IPS-18c (cell line): Measurements from ENCODE around the gene CAMK2A.
"Not testable (repeated sequence)": the region's sequence is repeated elsewhere in the genome, so short reads cannot be mapped to it uniquely, and the experiment has no call there.

Experiments
- H3K4me3 ChIP-seq: 2 replicates; pipeline ENCODE4 v1.7.0; 2013; ENCODE audit warnings: low read depth, mild to moderate bottlenecking, low read length, moderate library complexity; ENCODE audit not compliant: insufficient read depth
- H3K9me3 ChIP-seq: one replicate; pipeline ENCODE4 v1.6.1; 2013; ENCODE audit warnings: mild to moderate bottlenecking, low read length, moderate library complexity; ENCODE audit not compliant: control insufficient read depth, insufficient read depth

CAMK2A gene

DNA sequence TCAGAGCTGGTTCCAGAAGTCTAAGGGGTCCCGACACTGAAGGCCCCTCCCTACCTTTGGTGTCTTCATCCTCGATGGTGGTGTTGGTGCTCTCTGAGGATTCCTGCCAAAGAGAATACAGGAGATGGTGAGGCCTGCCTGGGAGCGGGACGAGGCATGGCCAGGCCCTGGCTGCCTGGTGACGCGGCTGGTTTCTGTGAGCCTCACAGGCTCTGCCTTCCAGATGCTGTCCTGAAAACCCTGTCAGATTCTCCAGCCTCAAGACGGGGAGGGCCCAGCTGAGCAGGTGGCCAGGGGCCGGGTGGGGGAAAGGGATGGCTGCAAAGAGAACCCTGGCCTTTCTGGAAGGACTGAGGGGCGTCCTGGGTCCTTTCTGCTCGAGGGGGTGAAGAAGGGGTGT, 50.9 kb downstream of the CAMK2A start:
- H3K4me3 ChIP-seq: no peak overlapping the region
- no peaks in the 10 kb centered on the region for H3K9me3 ChIP-seq

DNA sequence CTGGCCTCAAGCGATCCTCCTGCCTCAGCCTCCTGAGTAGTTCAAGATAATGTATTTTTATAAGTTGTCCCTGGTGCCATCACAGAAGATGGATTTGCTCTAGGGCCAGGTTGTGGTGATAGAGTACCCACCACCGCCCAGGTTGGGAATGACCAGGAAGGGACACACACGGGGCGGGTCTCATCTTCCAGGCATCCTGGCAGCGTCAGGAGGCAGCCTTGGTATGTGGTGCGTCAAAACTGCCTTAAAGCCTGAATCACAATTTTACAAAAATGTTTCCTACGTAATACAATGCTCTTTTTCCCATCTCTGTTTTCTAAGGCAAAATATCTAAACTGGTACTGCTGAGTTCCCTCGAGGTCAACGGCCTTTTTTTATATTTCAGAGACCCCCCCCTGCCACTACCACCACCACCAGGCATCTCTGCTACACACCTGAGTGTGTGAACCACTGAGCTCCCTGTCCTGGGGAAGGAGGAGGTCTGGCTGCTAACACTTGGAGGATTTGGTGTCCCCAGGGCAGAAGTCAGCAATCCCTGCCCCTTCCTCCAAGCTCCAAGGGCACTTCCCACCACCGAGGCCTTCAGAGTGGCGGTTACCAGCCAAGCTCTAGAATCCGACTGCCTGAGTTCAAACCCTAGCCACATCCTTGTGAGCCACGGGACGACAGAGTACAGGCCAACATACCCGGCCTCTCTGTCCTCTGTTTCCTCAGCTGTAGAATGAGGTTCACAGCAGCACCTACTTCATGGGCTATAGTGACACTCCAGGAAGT, 52.4 kb downstream of the CAMK2A start:
- Histone ChIP-seq H3K4me3 (no peak overlapping the region), H3K9me3 (no peaks in the 10 kb centered on the region)

DNA sequence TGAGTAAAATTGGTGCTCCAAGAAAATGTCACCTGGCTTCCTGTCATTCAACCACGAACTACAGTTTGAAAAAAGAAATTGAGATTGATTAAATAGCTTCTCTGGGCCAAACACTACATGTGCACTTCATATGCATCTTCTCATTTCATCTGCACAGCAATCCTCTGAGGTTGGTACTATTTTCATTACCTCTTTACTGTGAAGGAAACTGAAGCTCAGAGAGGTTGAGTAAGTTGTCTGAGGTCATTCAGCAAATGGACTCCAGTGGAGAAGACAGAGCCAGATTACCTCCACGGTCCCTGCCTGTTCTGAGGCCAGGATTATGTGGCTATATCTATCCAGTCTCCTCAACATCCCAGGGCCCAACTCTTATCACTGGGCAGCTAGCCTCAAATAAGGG, 53.3 kb downstream of the CAMK2A start:
- H3K9me3 ChIP-seq: no peaks in the 10 kb centered on the region
- H3K4me3 ChIP-seq: no peak overlapping the region

DNA sequence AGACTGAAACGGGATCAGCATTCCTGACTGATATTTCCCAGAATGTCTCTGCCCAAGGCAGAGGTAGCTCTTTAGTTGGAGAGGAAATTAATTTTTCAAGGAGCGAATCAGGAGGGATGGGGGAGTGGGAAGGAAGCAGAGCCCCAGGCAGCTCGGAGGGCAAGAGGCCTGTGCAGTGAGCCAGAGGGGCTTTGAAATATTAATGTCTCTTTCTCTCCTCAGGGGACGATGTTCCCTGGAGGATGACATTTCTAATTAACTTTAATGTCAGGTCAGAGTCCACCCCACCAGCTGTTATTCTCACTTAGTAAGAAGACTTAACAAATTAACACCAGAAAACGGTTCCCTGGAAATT, 54.1 kb downstream of the CAMK2A start:
- Histone ChIP-seq H3K4me3 (no peak overlapping the region), H3K9me3 (no peaks in the 10 kb centered on the region)

DNA sequence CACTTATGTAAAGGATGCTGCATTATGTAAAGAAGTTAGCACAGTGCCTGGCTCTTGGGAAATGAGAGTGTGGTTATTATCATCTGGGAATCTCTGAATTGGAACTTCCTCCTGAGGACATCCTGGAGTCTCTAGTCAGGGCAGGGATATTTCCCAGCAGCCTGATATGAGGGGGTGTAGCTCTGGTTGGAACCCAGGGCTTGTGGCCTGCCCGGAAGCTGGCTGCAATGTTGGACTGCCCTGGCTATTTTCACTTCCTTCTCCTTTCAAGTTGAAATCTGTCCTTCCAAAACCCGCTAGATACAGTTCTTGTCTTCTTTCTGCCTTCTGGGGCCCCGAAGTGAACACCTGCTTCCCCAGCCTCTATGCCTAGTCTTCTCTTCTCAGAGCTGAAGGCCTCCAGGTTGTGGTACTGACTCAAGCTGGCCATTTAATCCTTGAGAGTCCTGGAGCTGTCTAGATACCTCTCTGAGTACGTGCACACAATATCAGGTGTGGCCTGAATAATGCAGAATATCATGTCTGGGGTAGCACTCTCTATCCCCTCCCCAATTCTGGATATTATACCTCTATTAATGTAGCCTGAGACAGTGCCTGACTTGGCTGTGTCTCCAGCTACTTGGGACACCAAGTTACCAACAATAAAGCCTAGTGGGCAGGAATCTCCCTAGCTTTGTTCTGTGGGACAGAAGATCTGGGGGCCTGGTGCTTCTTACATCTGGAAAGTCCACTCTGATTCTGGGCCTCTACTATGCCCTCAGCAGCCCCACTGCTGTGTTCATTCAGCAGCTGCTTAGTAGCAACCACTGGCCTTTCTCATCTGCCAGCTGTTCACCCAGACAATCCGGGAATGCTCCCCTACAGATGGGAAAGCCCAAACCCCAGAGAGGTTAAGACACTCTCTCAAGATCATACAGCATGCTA, 54.7 kb downstream of the CAMK2A start:
- H3K9me3 ChIP-seq: no peaks in the 10 kb centered on the region
- no peak overlapping the region for H3K4me3 ChIP-seq

DNA sequence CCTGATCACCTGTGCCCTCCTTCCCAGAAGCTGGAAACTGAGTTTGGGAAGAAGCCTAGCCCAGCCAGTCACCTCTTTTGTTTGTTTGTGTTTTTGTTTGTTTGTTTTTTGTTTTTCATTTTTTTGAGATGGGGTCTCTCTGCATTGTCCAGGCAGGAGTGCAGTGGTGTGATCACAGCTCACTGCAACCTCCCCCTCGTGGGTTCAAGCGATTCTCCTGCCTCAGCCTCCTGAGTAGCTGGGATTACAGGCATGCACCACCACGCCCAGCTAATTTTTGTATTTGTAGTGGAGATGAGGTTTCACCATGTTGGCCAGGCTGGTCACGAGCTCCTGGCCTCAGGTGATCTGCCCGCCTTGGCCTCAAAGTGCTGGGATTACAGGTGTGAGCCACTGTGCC, 55.9 kb downstream of the CAMK2A start:
- not testable (repeated sequence) for H3K4me3 ChIP-seq, H3K9me3 ChIP-seq

DNA sequence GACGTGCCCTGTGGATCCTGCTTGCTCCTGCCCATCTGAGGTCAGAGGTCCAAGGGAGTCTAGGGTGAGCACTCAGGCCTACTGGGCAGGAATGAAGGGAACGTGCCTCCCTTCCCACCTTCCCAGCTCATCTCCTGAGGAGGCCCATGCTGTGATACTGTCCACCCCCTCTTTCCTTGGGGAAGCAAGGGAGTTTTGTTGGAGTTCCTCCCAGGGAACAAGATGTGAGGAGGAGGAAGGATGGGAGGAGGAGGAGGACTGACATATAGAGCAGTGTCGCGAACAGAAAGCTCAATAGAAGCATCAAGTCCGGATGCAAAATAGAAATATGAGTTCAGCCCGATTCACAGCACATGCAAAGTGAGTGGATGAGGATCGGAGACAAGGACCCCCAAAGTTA, 58.7 kb downstream of the CAMK2A start:
- no peak overlapping the region for H3K4me3 ChIP-seq
- no peaks in the 10 kb centered on the region for H3K9me3 ChIP-seq

DNA sequence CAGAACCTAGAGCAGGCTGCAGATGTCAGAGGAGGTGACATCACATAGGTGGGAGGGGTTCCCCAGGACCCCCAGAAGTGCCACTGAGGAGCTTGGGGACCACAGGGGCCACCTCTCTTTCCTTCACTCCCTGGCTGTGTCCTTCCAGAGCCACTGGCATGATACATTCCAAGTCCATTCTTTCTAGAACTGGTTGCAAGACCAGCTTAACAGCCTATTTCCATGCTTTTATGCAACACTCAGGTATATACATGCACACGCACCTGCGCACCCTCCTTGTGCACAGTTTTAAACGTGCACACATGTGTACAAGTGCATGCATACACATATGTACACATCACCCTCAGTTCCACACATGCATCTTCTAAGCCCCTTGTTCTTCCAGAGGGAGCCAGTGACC, 60.0 kb downstream of the CAMK2A start:
- H3K4me3 ChIP-seq: no peak overlapping the region
- no peaks in the 10 kb centered on the region for H3K9me3 ChIP-seq

DNA sequence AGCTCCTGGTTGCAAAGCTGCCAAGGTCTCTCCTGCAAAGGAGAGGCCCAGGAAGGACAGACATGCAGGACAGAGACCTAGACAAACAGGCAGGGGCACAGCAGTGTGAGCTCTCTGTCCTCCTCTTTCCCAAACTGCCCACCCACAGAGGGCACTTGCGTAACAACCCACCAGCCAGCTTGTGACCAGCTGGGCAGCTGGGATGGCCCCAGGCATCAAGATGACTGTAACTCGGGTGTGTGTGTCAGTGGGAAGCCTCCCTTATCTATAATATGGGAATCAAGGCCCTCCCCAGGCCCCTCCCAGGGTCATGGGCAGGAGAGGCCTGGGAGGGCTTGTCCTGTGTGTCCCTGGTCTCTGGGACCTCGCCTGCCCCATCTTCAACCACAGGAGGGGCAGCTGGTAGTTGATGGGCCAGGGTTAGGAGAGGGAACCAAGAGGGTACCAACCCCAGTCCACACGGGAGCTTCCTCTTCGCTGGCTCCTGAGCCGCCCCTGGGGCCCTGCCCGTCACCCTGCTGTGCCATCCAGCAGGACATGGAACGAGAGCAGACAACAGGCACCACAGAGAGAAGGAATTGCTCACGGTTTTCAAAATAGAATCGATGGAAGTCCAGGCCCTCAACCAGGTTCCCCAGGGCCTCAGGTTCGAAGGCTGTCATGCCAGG, 61.8 kb downstream of the CAMK2A start:
- Histone ChIP-seq H3K4me3 (no peak overlapping the region), H3K9me3 (no peaks in the 10 kb centered on the region)

DNA sequence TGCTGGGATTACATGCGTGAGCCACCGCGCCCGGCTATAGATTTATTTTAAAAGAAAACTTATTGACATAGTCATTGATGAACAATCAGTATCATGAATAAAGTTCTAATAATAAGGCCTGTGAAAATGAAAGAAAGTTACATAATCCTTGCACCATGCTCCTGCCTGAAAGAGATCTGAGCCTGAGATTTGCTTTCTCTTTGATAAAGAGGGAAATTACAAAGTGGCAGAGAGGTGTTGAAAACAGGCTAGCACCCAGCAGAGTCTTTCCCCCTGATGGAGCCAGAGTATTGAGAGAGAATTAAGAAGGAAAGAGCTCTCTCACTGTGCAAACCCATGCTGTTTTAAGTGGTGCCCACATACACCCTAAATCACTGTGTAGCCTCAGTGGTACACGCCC, 62.5 kb downstream of the CAMK2A start:
- H3K4me3 ChIP-seq: no peak overlapping the region
- H3K9me3 ChIP-seq: no peaks in the 10 kb centered on the region

DNA sequence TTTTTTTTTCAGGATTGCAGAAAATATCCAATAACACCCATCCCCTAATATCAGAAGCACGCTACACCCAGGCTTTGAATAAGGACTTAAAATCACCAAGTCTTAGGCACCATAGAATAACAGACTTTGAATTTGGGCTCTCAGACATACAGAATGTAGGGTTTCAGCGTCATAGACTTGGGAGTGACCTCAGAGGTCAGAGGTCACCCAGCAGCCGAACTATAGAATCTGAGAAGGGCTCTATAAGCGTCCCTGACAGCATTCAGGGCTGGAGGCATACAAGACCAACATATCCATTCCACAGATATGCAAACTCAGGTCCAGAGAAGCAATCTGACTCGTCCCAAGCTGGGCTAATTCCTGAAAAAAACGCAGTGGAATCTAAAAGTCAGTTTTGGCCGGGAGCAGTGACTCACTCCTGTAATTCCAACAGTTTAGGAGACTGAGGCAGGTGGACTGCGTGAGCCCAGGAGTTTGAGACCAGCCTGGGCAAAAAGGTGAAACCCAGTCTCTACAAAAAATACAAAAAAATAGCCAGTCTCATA, 65.0 kb downstream of the CAMK2A start:
- no peaks in the 10 kb centered on the region for H3K9me3 ChIP-seq

DNA sequence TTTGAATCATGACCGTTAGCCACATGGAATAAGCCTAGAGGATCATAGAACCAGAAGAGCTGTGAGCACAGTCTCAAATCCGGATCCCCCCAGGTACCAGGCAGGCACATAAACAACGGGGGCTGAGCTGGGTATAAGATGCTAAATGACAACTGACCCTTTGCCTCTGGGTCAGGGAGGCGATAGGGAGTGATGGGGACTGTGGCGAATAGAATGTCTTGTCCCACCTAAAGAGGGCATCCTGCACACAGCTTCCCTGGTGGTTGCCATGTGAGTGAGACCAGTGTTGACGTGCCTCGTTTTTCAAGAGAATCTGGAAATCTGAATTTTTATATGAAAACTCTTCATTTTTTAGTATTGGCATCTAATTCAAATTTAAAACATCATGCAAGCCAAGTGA, 66.1 kb downstream of the CAMK2A start:
- H3K4me3 ChIP-seq: no peak overlapping the region
- no peaks in the 10 kb centered on the region for H3K9me3 ChIP-seq

More for the DNA sequence above, 65.0 kb downstream of the CAMK2A start:
- H3K4me3 ChIP-seq: no peak overlapping the region

DNA sequence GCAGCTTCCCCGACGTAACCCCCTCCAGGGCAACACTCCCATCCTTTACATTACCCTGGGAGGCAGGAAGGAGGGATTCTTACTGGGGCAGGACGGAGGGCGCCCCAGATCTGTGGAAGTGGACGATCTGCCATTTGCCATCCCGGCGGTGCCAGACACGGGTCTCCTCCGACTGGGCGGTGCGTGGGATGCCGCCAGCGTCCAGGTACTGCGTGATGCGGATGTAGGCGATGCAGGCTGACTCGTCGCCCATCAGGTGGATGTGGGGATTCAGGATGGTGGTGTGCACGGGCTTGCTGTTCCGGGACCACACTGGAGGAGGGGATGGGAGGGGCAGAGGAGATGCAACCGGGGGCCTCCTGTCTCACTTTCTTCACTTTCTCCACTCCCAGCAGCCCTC, 66.7 kb downstream of the CAMK2A start:
- Histone ChIP-seq H3K9me3 (no peaks in the 10 kb centered on the region), H3K4me3 (no peak overlapping the region)

DNA sequence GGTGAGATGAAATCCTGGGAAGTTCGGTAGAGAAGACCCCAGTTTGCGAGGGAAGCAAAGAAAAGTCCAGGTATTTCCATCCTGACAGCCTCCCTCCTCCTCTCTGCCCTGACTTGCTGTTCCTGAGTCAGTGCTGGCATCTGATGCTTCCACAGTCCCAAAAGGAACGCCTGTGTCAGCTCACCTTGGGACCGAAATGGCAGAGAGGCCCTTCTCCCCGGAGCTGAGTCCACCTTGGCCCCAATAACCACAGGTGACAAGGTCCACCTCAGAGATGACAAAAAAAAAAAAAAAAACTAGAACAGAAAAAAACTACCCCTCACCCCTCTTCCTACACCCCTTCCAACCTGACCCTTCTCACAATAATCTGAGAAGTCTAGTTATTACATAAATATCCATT, 68.1 kb downstream of the CAMK2A start:
- no peaks in the 10 kb centered on the region for H3K9me3 ChIP-seq
- H3K4me3 ChIP-seq: no peak overlapping the region

DNA sequence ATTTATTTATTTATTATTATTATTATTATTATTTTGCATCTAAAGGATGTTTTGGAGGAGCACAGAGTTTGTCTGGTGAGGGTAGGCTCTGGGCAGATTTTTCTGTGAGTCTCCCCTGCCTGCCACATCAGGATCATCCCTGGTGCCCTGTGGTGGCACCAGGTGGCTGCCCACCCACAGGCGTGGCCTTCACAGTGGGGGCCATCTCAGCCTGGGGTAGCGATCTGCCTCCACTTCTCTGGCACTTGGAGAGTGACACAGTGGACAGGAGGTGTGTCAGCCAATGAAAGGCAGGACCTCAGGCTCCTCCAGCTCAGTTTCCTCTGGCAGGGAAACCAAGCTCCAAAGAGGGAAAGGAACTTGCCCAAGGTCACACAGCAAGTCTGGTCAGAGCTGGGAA, 69.7 kb downstream of the CAMK2A start:
- no peaks in the 10 kb centered on the region for H3K9me3 ChIP-seq
- no peak overlapping the region for H3K4me3 ChIP-seq

DNA sequence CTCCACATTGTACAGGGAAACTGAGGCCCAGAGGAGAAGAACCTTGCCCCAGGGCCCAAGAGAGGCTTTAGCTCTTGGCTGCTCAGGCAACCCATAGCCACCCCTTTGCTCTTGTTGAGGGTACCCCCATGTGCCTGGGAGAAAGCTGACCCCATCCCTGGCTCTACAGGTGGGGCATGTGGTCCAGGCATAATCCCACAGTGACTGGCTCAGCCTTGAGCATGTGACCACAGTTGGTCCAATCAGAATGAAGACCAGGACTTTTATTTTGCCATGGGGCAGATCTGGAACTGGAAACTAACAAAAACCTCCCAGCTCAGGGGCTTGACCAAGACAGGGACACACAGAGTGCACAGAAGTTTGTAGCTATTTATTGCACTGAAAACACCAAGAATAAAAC, 70.4 kb downstream of the CAMK2A start:
- Histone ChIP-seq H3K9me3 (no peaks in the 10 kb centered on the region), H3K4me3 (no peak overlapping the region)

DNA sequence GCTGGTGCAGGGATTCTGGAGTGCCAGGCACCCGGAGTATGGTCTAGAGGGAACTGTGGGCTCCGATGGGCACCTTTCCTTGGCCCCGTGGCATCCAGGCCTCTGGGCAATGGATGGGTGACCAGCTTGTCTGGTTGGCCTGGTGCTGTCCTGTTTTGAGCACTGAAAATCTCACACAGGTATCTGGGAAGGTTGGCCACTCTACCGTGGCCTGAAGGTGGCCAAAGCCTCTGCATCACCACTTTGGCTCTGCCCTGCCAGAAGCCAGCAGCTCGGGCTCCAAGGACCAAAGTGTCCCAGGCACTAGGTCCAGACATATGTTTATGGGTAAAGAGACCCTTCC, 70.9 kb downstream of the CAMK2A start:
- H3K9me3 ChIP-seq: no peaks in the 10 kb centered on the region
- no peak overlapping the region for H3K4me3 ChIP-seq
